Measurements from ENCODE around the gene COL1A1. TPM values are rescaled to one million over a fixed set of nuclear protein-coding genes. Genes with fewer than 3 reads are reported as not detected.
A peak's percentile ranks its signal among the peaks of the same experiment; 100 is the strongest.

The COL1A1 gene
- total and polyA plus RNA-seq, 2 of the 13 experiments (the other 11 are each of a cell fraction or from before 2014, with no cell fraction given) = 0.05 TPM; not detected in 1

DNA sequence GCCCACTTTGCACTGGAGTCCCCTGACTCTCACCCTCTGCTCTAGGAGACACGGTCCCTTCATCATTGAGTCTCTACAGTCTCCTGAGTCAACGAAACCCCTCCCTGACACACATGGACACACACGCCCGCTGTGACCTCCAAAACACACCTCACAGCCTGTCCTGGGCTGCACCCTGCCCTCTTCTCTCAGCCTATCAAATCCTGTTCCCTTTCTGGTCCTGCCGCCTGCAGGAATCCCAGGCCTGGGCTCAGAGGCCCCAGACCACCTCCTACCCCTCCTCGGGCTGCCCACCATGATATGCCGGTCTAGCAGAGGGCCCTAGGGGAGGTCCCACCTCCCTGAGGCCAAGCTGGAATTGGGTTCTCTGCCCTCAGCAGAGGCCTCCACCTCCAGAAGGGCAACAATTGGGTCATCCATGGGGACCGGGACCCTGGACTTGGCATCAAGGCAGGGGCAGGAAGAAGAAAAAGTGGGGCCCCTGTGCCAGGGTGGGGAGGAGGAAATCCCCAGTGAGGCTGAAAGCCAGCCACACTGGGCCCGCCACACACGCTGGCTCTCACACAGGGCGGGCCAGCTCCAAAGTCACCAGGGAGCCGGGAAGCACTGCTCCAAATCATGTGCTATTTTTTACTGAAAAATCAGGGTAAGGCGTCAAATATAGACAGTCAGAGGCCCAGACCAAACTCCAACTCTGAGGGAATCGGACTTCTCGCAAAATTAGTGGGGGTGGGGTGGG is 54.3 kb downstream of the COL1A1 start (continued):
- TF ChIP-seq, protein P1, sequence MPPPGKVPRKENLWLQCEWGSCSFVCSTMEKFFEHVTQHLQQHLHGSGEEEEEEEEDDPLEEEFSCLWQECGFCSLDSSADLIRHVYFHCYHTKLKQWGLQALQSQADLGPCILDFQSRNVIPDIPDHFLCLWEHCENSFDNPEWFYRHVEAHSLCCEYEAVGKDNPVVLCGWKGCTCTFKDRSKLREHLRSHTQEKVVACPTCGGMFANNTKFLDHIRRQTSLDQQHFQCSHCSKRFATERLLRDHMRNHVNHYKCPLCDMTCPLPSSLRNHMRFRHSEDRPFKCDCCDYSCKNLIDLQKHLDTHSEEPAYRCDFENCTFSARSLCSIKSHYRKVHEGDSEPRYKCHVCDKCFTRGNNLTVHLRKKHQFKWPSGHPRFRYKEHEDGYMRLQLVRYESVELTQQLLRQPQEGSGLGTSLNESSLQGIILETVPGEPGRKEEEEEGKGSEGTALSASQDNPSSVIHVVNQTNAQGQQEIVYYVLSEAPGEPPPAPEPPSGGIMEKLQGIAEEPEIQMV (CRISPR knock-in tag; IDR thresholded peaks at IDR 0.05; ENCODE audit: low read depth) = peak; percentile 91; the same call in 1 of the 2 replicates
- TF ChIP-seq KLF11 (CRISPR knock-in tag; IDR thresholded peaks at IDR 0.05) (no peak), MEIS2 (CRISPR knock-in tag; IDR thresholded peaks at IDR 0.05) (peak; percentile 54; the same call in 1 of the 2 replicates), ELF4 (CRISPR knock-in tag; IDR thresholded peaks at IDR 0.05; ENCODE audit: borderline replicate concordance) (no peak), KDM5A (IDR thresholded peaks at IDR 0.05; ENCODE audit: borderline replicate concordance, low read length) (peak; percentile 16; the same call in 1 of the 2 replicates), ZNF296 (CRISPR knock-in tag; conservative IDR thresholded peaks at IDR 0.05) (no peak), HES4 (CRISPR knock-in tag; IDR thresholded peaks at IDR 0.05; ENCODE audit: borderline replicate concordance) (no peak), MTF1 (CRISPR knock-in tag; IDR thresholded peaks at IDR 0.05) (no peak), ZNF615 (CRISPR knock-in tag; IDR thresholded peaks at IDR 0.05; ENCODE audit: borderline replicate concordance) (0 out of 2 replicates have a peak, but pooled peaks have one; percentile 61), ZNF264 (CRISPR knock-in tag; IDR thresholded peaks at IDR 0.05) (no peak), ZNF383 (CRISPR knock-in tag; IDR thresholded peaks at IDR 0.05; ENCODE audit: borderline replicate concordance) (no peak), ZNF547 (CRISPR knock-in tag; IDR thresholded peaks at IDR 0.05) (0 out of 2 replicates have a peak, but pooled peaks have one; percentile 29), GTF2F1 (IDR thresholded peaks at IDR 0.05; ENCODE audit: low read length) (no peak), ZNF260 (CRISPR knock-in tag; IDR thresholded peaks at IDR 0.05; ENCODE audit: borderline replicate concordance, low read depth) (no peak), SATB2 (CRISPR knock-in tag; IDR thresholded peaks at IDR 0.05) (no peak), ZNF562 (CRISPR knock-in tag; IDR thresholded peaks at IDR 0.05; ENCODE audit: borderline replicate concordance) (no peak)
- TF ChIP-seq, protein P2, sequence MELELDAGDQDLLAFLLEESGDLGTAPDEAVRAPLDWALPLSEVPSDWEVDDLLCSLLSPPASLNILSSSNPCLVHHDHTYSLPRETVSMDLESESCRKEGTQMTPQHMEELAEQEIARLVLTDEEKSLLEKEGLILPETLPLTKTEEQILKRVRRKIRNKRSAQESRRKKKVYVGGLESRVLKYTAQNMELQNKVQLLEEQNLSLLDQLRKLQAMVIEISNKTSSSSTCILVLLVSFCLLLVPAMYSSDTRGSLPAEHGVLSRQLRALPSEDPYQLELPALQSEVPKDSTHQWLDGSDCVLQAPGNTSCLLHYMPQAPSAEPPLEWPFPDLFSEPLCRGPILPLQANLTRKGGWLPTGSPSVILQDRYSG (CRISPR knock-in tag; IDR thresholded peaks at IDR 0.05) = no peak
- TF ChIP-seq, protein P3, sequence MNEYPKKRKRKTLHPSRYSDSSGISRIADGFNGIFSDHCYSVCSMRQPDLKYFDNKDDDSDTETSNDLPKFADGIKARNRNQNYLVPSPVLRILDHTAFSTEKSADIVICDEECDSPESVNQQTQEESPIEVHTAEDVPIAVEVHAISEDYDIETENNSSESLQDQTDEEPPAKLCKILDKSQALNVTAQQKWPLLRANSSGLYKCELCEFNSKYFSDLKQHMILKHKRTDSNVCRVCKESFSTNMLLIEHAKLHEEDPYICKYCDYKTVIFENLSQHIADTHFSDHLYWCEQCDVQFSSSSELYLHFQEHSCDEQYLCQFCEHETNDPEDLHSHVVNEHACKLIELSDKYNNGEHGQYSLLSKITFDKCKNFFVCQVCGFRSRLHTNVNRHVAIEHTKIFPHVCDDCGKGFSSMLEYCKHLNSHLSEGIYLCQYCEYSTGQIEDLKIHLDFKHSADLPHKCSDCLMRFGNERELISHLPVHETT (CRISPR knock-in tag; conservative IDR thresholded peaks at IDR 0.05) = no peak
- TF ChIP-seq, protein P4, sequence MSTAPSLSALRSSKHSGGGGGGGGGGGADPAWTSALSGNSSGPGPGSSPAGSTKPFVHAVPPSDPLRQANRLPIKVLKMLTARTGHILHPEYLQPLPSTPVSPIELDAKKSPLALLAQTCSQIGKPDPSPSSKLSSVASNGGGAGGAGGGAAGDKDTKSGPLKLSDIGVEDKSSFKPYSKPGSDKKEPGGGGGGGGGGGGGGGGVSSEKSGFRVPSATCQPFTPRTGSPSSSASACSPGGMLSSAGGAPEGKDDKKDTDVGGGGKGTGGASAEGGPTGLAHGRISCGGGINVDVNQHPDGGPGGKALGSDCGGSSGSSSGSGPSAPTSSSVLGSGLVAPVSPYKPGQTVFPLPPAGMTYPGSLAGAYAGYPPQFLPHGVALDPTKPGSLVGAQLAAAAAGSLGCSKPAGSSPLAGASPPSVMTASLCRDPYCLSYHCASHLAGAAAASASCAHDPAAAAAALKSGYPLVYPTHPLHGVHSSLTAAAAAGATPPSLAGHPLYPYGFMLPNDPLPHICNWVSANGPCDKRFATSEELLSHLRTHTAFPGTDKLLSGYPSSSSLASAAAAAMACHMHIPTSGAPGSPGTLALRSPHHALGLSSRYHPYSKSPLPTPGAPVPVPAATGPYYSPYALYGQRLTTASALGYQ (CRISPR knock-in tag; IDR thresholded peaks at IDR 0.05) = no peak
- TF ChIP-seq, protein P5, sequence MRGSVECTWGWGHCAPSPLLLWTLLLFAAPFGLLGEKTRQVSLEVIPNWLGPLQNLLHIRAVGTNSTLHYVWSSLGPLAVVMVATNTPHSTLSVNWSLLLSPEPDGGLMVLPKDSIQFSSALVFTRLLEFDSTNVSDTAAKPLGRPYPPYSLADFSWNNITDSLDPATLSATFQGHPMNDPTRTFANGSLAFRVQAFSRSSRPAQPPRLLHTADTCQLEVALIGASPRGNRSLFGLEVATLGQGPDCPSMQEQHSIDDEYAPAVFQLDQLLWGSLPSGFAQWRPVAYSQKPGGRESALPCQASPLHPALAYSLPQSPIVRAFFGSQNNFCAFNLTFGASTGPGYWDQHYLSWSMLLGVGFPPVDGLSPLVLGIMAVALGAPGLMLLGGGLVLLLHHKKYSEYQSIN (CRISPR knock-in tag; IDR thresholded peaks at IDR 0.05; ENCODE audit: borderline replicate concordance) = no peak
- TF ChIP-seq, protein P6, sequence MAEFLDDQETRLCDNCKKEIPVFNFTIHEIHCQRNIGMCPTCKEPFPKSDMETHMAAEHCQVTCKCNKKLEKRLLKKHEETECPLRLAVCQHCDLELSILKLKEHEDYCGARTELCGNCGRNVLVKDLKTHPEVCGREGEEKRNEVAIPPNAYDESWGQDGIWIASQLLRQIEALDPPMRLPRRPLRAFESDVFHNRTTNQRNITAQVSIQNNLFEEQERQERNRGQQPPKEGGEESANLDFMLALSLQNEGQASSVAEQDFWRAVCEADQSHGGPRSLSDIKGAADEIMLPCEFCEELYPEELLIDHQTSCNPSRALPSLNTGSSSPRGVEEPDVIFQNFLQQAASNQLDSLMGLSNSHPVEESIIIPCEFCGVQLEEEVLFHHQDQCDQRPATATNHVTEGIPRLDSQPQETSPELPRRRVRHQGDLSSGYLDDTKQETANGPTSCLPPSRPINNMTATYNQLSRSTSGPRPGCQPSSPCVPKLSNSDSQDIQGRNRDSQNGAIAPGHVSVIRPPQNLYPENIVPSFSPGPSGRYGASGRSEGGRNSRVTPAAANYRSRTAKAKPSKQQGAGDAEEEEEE (CRISPR knock-in tag; IDR thresholded peaks at IDR 0.05; ENCODE audit: borderline replicate concordance) = no peak
